Duodenal mucosa (tissue), 2 donors: ENCODE results near the gene ARHGAP45.
"Not testable (repeated sequence)": the region's sequence is repeated elsewhere in the genome, so short reads cannot be mapped to it uniquely, and the experiment has no call there.

Source experiments
- H3K27ac ChIP-seq: one replicate; pipeline ENCODE4 v1.7.0; 2013; ENCODE audit warnings: low read depth, low read length
- H3K27me3 ChIP-seq, 2 donors: one replicate each; pipeline ENCODE4 v1.7.0; 2013; ENCODE audit warnings: low read length in 2 of 2, control low read depth in 1 of 2; ENCODE audit not compliant: insufficient read depth in 2 of 2, control insufficient read depth in 1 of 2
- H3K36me3 ChIP-seq, 2 donors: one replicate each; pipeline ENCODE4 v1.7.0; 2013; ENCODE audit warnings: low read length in 2 of 2, control low read depth in 1 of 2; ENCODE audit not compliant: insufficient read depth in 2 of 2, control insufficient read depth in 1 of 2
- H3K4me1 ChIP-seq, 2 donors: one replicate each; pipeline ENCODE4 v1.7.0; 2013; ENCODE audit warnings: low read length in 2 of 2, control low read depth in 1 of 2; ENCODE audit not compliant: insufficient read depth in 2 of 2, control insufficient read depth in 1 of 2
- H3K4me3 ChIP-seq, 2 donors: one replicate each; pipeline ENCODE4 v1.7.0; 2013; ENCODE audit warnings: low read length in 2 of 2, low read depth in 1 of 2
- H3K9ac ChIP-seq, 2 donors: one replicate each; pipeline ENCODE4 v1.7.0; 2013; ENCODE audit warnings: low read length in 2 of 2, low read depth in 1 of 2
- H3K9me3 ChIP-seq, 2 donors: one replicate each; pipeline ENCODE4 v1.7.0; 2013; ENCODE audit warnings: low read length in 2 of 2, control low read depth in 1 of 2; ENCODE audit not compliant: control insufficient read depth in 1 of 2

The ARHGAP45 gene

GRCh38 chr19:1129084-1129483 is 62.1 kb downstream of the ARHGAP45 start:
- H3K27me3 ChIP-seq, H3K27ac ChIP-seq, H3K9me3 ChIP-seq, H3K9ac ChIP-seq, H3K4me3 ChIP-seq: not testable (repeated sequence)
- Histone ChIP-seq H3K4me1 (peaks cover 30 to 40% of the 10 kb centered on the region in 2 donors), H3K36me3 (peaks cover 10 to 30% of the 10 kb centered on the region in 2 donors)

- Histone ChIP-seq H3K27me3 (no peaks in the 10 kb centered on the region), H3K4me3 (no peak overlapping the region), H3K9ac (no peak overlapping the region), H3K4me1 (peaks cover 30 to 43% of the 10 kb centered on the region in 2 donors), H3K27ac (no peak overlapping the region), H3K9me3 (no peaks in the 10 kb centered on the region), H3K36me3 (peaks cover 10 to 27% of the 10 kb centered on the region in 2 donors)
These were observed 62.6 kb downstream of the ARHGAP45 start for GRCh38 chr19:1129535-1129934.

GRCh38 chr19:1130771-1131717 is 64.1 kb downstream of the ARHGAP45 start:
- H3K4me3 ChIP-seq, result peak overlapping the region; percentile 71 to 75
- H3K4me1 ChIP-seq, result peaks cover 38 to 50% of the 10 kb centered on the region in 2 donors
- H3K27ac ChIP-seq, result peak overlapping the region; percentile 84
- H3K36me3 ChIP-seq, result peaks cover 10 to 17% of the 10 kb centered on the region in 2 donors
- no peaks in the 10 kb centered on the region for H3K27me3 ChIP-seq
- peak overlapping the region; percentile 70 to 73 for H3K9ac ChIP-seq
- H3K9me3 ChIP-seq, result no peaks in the 10 kb centered on the region

GRCh38 chr19:1131718-1132551 is 65.0 kb downstream of the ARHGAP45 start:
- Histone ChIP-seq H3K9ac (peak overlapping the region; percentile 70 to 73), H3K4me3 (peak overlapping the region; percentile 71 to 75)

GRCh38 chr19:1132552-1133383 is 65.8 kb downstream of the ARHGAP45 start:
- peaks cover 45 to 60% of the 10 kb centered on the region in 2 donors for H3K4me1 ChIP-seq
- H3K27me3 ChIP-seq, result no peaks in the 10 kb centered on the region
- peak overlapping the region; percentile 70 to 73 for H3K9ac ChIP-seq
- H3K4me3 ChIP-seq, result peak overlapping the region; percentile 71 to 75
- H3K9me3 ChIP-seq, result no peaks in the 10 kb centered on the region
- H3K27ac ChIP-seq, result peak overlapping the region; percentile 97
- H3K36me3 ChIP-seq, result no peaks in the 10 kb centered on the region

More at GRCh38 chr19:1131718-1132551, 65.0 kb downstream of the ARHGAP45 start:
- H3K36me3 ChIP-seq, result peaks cover 7 to 8% of the 10 kb centered on the region in 2 donors
- peaks cover 45 to 59% of the 10 kb centered on the region in 2 donors for H3K4me1 ChIP-seq
- no peaks in the 10 kb centered on the region for H3K9me3 ChIP-seq
- H3K27me3 ChIP-seq, result no peaks in the 10 kb centered on the region
- H3K27ac ChIP-seq, result peak overlapping the region; percentile 97

GRCh38 chr19:1133471-1133929 is 66.5 kb downstream of the ARHGAP45 start:
- H3K36me3 ChIP-seq, result peaks cover 0 to 3% of the 10 kb centered on the region in 2 donors
- no peaks in the 10 kb centered on the region for H3K9me3 ChIP-seq
- H3K9ac ChIP-seq, result peak overlapping the region in 1 of 2 donors; percentile 70
- H3K27ac ChIP-seq, result peak overlapping the region; percentile 97
- H3K4me3 ChIP-seq, result peak overlapping the region; percentile 71 to 75
- H3K27me3 ChIP-seq, result no peaks in the 10 kb centered on the region
- H3K4me1 ChIP-seq, result peaks cover 45 to 60% of the 10 kb centered on the region in 2 donors

- Histone ChIP-seq H3K36me3 (peaks cover 0 to 6% of the 10 kb centered on the region in 2 donors), H3K4me3 (no peak overlapping the region), H3K27ac (no peak overlapping the region), H3K27me3 (no peaks in the 10 kb centered on the region), H3K4me1 (peaks cover 45 to 60% of the 10 kb centered on the region in 2 donors), H3K9me3 (no peaks in the 10 kb centered on the region), H3K9ac (no peak overlapping the region)
These were observed 67.5 kb downstream of the ARHGAP45 start for GRCh38 chr19:1134431-1134830.

- peaks cover 39 to 52% of the 10 kb centered on the region in 2 donors for H3K4me1 ChIP-seq
- no peaks in the 10 kb centered on the region for H3K27me3 ChIP-seq
- H3K36me3 ChIP-seq, result peaks cover 0 to 6% of the 10 kb centered on the region in 2 donors
- H3K27ac ChIP-seq, result peak overlapping the region; percentile 65
- no peak overlapping the region for H3K4me3 ChIP-seq
- no peaks in the 10 kb centered on the region for H3K9me3 ChIP-seq
- peak overlapping the region in 1 of 2 donors; percentile 9 for H3K9ac ChIP-seq
These were observed 68.5 kb downstream of the ARHGAP45 start for GRCh38 chr19:1135454-1135853.

- Histone ChIP-seq H3K4me1 (peaks cover 31 to 45% of the 10 kb centered on the region in 2 donors), H3K4me3 (peak overlapping the region; percentile 29 to 58), H3K27ac (peak overlapping the region; percentile 65), H3K36me3 (peaks cover 0 to 6% of the 10 kb centered on the region in 2 donors), H3K9me3 (no peaks in the 10 kb centered on the region), H3K9ac (peak overlapping the region; percentile 9 to 51), H3K27me3 (no peaks in the 10 kb centered on the region)
These were observed 69.2 kb downstream of the ARHGAP45 start for GRCh38 chr19:1136201-1136600.
